K562 (cell line): Measurements from ENCODE around the gene FGF14. TPM values are rescaled to one million over a fixed set of nuclear protein-coding genes. Genes with fewer than 3 reads are reported as not detected.

Experiments
- ATAC-seq: fragments of 200-7000 bp; cut with Tn5 transposase; 3 replicates; pipeline ENCODE4 v1.9.1; 2020; ENCODE audit warnings: moderate library complexity
- BruUV-seq: library from RNA; stranded (reverse); fragments of 400-500 nt; replicated peaks from 2 replicates; lab custom pipeline; 2021; lab: Mats Ljungman, UMichigan
- CTCF ChIA-PET: fragments of 300-600 bp; formaldehyde crosslinking; extraction: SDS; loops from one replicate; lab custom pipeline; 2021; ENCODE audit warnings: low intra/inter-chr PET ratio; lab: Yijun Ruan, JAX
- POLR2A ChIA-PET: fragments of 300-600, 350-650 bp; sonication (Branson Sonifier 250); formaldehyde crosslinking; extraction: SDS; loops from one replicate; lab custom pipeline; 2021; ENCODE audit warnings: antibody characterized with exemption, inconsistent platforms; lab: Yijun Ruan, JAX
- DNase-seq, 4 experiments: peaks; one replicate each; pipeline versions ENCODE4 v3.0.0 to v3.0.0-alpha.2; 2011 to 2018; ENCODE audit warnings: low spot score in 3 of 4, mixed read lengths in 3 of 4; ENCODE audit errors: extremely low read depth in 1 of 4
- FAIRE-seq: peaks from 2 replicates; lab custom pipeline; 2011; peaks lifted over from hg19 to GRCh38; lab: Jason Lieb, UNC
- H2AFZ ChIP-seq: 2 replicates; pipeline ENCODE4 v1.6.0; 2011; ENCODE audit warnings: low read depth, low read length, control low read depth, inconsistent platforms
- H3K27ac ChIP-seq: fragments of 200-600 bp; 3 replicates; pipeline ENCODE4 v1.8.0; 2011; ENCODE audit warnings: low read depth, mild to moderate bottlenecking, control low read depth, inconsistent platforms, low read length, moderate library complexity, mixed read lengths; ENCODE audit errors: extremely low read depth
- H3K27me3 ChIP-seq, 2 experiments: fragments of 300-600 bp in 1 of 2; 2 replicates in 1 of 2; 3 replicates in 1 of 2; pipeline versions ENCODE4 v1.6.0 to v1.8.0; 2011; ENCODE audit warnings: inconsistent platforms in 2 of 2, low read length in 2 of 2, mild to moderate bottlenecking in 1 of 2, mixed read lengths in 1 of 2, moderate library complexity in 1 of 2; ENCODE audit not compliant: control insufficient read depth in 2 of 2, insufficient read depth in 2 of 2
- H3K36me3 ChIP-seq: fragments of 300-600 bp; 3 replicates; pipeline ENCODE4 v1.8.0; 2011; ENCODE audit warnings: mild to moderate bottlenecking, low read length, inconsistent platforms; ENCODE audit not compliant: control insufficient read depth, insufficient read depth
- H3K4me1 ChIP-seq, 2 experiments: fragments of 200-600 bp in 1 of 2; replicated peaks in 1 of 2; 2 replicates in 1 of 2; 3 replicates in 1 of 2; pipeline versions ENCODE4 v1.5.1 to v1.8.0; 2011; ENCODE audit warnings: inconsistent platforms in 2 of 2, low read length in 2 of 2, mild to moderate bottlenecking in 1 of 2, mixed read lengths in 1 of 2, moderate library complexity in 1 of 2; ENCODE audit not compliant: control insufficient read depth in 2 of 2, insufficient read depth in 2 of 2
- H3K4me2 ChIP-seq: 2 replicates; pipeline ENCODE4 v1.6.1; 2011; ENCODE audit warnings: low read length, control low read depth, inconsistent platforms, mixed read lengths; ENCODE audit not compliant: insufficient read depth
- H3K4me3 ChIP-seq: fragments of 200-600 bp; sonication (generic), shearing (Covaris generic); 2 replicates; pipeline ENCODE4 v1.5.1; 2016; ENCODE audit warnings: control low read depth, inconsistent platforms
- H3K79me2 ChIP-seq: fragments of 200-600 bp; 3 replicates; pipeline ENCODE4 v1.8.0; 2011; ENCODE audit warnings: low read length, inconsistent platforms; ENCODE audit not compliant: control insufficient read depth, insufficient read depth
- H3K9ac ChIP-seq, 2 experiments: 2 replicates each; pipeline versions ENCODE4 v1.6.0 to v1.6.1; 2011; ENCODE audit warnings: low read depth in 2 of 2, low read length in 2 of 2, control low read depth in 1 of 2, inconsistent platforms in 1 of 2, mild to moderate bottlenecking in 1 of 2, mixed read lengths in 1 of 2; ENCODE audit not compliant: insufficient read depth in 1 of 2
- H3K9me1 ChIP-seq: one replicate; pipeline ENCODE4 v1.6.0; 2011; ENCODE audit warnings: inconsistent platforms, mild to moderate bottlenecking, low read length, moderate library complexity; ENCODE audit not compliant: control insufficient read depth, insufficient read depth
- H3K9me3 ChIP-seq: replicated peaks from 2 replicates; pipeline ENCODE4 v1.5.1; 2011; ENCODE audit warnings: low read depth, low read length, inconsistent platforms; ENCODE audit not compliant: control insufficient read depth, insufficient read depth
- H4K20me1 ChIP-seq: replicated peaks from 2 replicates; pipeline ENCODE4 v1.6.1; 2011; ENCODE audit warnings: low read length, inconsistent platforms, mixed read lengths; ENCODE audit not compliant: control insufficient read depth, insufficient read depth
- CBFA2T3 ChIP-seq: fragments of 450-650 bp; IDR thresholded peaks from 2 replicates; pipeline ENCODE4 v1.6.1; 2017
- CBX3 ChIP-seq, 2 experiments: IDR thresholded peaks; 1 replicate in 1 of 2; 2 replicates in 1 of 2; pipeline ENCODE4 v1.6.1; 2012; ENCODE audit warnings: inconsistent platforms in 2 of 2, low read length in 2 of 2, borderline replicate concordance in 1 of 2, control low read depth in 1 of 2
- CGGBP1 ChIP-seq: fragments of 250-450 bp; sonication (Bioruptor Pico); IDR thresholded peaks from 2 replicates; pipeline ENCODE4 v1.9.0; 2021; ENCODE audit warnings: mild to moderate bottlenecking
- E2F4 ChIP-seq: sonication (generic); formaldehyde crosslinking; IDR thresholded peaks from 2 replicates; pipeline ENCODE4 v1.8.0; 2022; ENCODE audit warnings: mild to moderate bottlenecking, low read depth, missing genetic modification reagents
- ELF2 ChIP-seq: fragments of 250-450 bp; sonication (Bioruptor Pico); IDR thresholded peaks from 2 replicates; pipeline ENCODE4 v1.5.0; 2021; ENCODE audit warnings: mild to moderate bottlenecking
- GTF2E2 ChIP-seq: fragments of 200-800 bp; sonication (Bioruptor generic); IDR thresholded peaks from 2 replicates; pipeline ENCODE4 v1.6.1; 2016; ENCODE audit warnings: missing genetic modification characterization, missing compliant biosample characterization
- HDAC3 ChIP-seq: fragments of 450-650 bp; IDR thresholded peaks from 2 replicates; pipeline ENCODE4 v1.6.1; 2018; ENCODE audit warnings: borderline replicate concordance, mild to moderate bottlenecking, moderate library complexity; ENCODE audit not compliant: partially characterized antibody
- HMGN3 ChIP-seq: IDR thresholded peaks from 2 replicates; pipeline ENCODE4 v1.6.1; 2011; ENCODE audit warnings: borderline replicate concordance, low read depth, mild to moderate bottlenecking, mixed read lengths, low read length; ENCODE audit not compliant: insufficient read length; ENCODE audit errors: extremely low read depth
- SAP30 ChIP-seq: fragments of 200-600 bp; sonication (generic); IDR thresholded peaks from 2 replicates; pipeline ENCODE4 v1.6.1; 2012; ENCODE audit warnings: borderline replicate concordance, low read depth, mild to moderate bottlenecking, moderate library complexity, low read length, control low read depth, inconsistent platforms; ENCODE audit not compliant: insufficient read depth, poor library complexity, severe bottlenecking
- TFE3 ChIP-seq: fragments of 450-650 bp; formaldehyde crosslinking; IDR thresholded peaks from 2 replicates; pipeline ENCODE4 v1.4.0; 2020; ENCODE audit warnings: mild to moderate bottlenecking, mixed read lengths
- YBX1 ChIP-seq: fragments of 450-650 bp; IDR thresholded peaks from 2 replicates; pipeline ENCODE4 v1.7.1; 2016; ENCODE audit warnings: mild to moderate bottlenecking
- ZBTB7A ChIP-seq: IDR thresholded peaks from 2 replicates; pipeline ENCODE4 v1.6.1; 2011; ENCODE audit warnings: low read depth, mild to moderate bottlenecking, low read length, moderate library complexity, borderline replicate concordance; ENCODE audit not compliant: control insufficient read depth
- in situ Hi-C: fragments of 300-500 bp; cut with MboI; formaldehyde crosslinking; loops from 4 replicates; pipeline ENCODE4 v1.15.0; 2018; ENCODE audit warnings: inconsistent platforms, mixed read lengths
- intact Hi-C: fragments of 100-400 bp; cut with micrococcal nuclease; formaldehyde crosslinking; loops from 2 replicates; pipeline ENCODE4 v1.14.2; 2022
- polyA plus RNA-seq, 8 experiments: library from polyadenylated mRNA; depleted of rRNA in 4 of 8; stranded (reverse) in 5 of 8; unstranded in 3 of 8; fragments of >200 nt; fragmentation: Nextera tagmentation in 2 of 8; fragmentation: Illumina TruSeq in 1 of 8; extraction: Ambion mirVana in 2 of 8; extraction: Trizol in 1 of 8; gene quantifications; 2 replicates each; pipeline versions ENCODE4 v1.2.1 to v1.2.3, GENCODE V29; 2011 to 2014; ENCODE audit warnings: inconsistent platforms in 1 of 8, missing spikeins in 1 of 8
- total RNA-seq, 7 experiments: library from RNA; depleted of rRNA in 6 of 7; stranded (reverse); fragments of >200 nt in 6 of 7; fragmentation: Illumina TruSeq in 2 of 7; extraction: Trizol in 2 of 7; gene quantifications; 2 replicates each; pipeline versions ENCODE4 v1.2.1 to v1.2.3, GENCODE V29; 2011 to 2021; ENCODE audit warnings: low replicate concordance in 1 of 7
- TF ChIP-seq, protein P1 (sequence below): fragments of 450-650 bp; formaldehyde crosslinking; IDR thresholded peaks from 2 replicates; pipeline ENCODE4 v1.4.0; 2020; ENCODE audit warnings: mild to moderate bottlenecking, moderate library complexity
- TF ChIP-seq, protein P2 (sequence below): fragments of 200-800 bp; sonication (Bioruptor generic); IDR thresholded peaks from 2 replicates; pipeline ENCODE4 v1.6.1; 2017; ENCODE audit warnings: missing genetic modification characterization, missing compliant biosample characterization
- TF ChIP-seq, protein P3 (sequence below): sonication (generic); formaldehyde crosslinking; IDR thresholded peaks from 2 replicates; pipeline ENCODE4 v1.9.0; 2022; ENCODE audit warnings: mild to moderate bottlenecking, missing genetic modification reagents

The FGF14 gene
- total and polyA plus RNA-seq, 9 of the 15 experiments (the other 6 are each of a cell fraction or from before 2014, with no cell fraction given) = not detected

GRCh38 chr13:101783554-101783953 lies 618.3 kb downstream of the FGF14 start:
- Histone ChIP-seq H3K4me2 (no peak overlapping the region), H3K9ac (no peak overlapping the region), H3K27ac (no peak overlapping the region), H2AFZ (no peak overlapping the region), H3K36me3 (no peaks in the 10 kb centered on the region), H3K4me1 (no peaks in the 10 kb centered on the region), H3K4me3 (no peak overlapping the region), H4K20me1 (no peaks in the 10 kb centered on the region), H3K9me1 (no peaks in the 10 kb centered on the region), H3K9me3 (no peaks in the 10 kb centered on the region), H3K79me2 (no peaks in the 10 kb centered on the region), H3K27me3 (no peaks in the 10 kb centered on the region)
- FAIRE-seq (no peak), ATAC-seq (no peak), DNase-seq (no peak)
- in situ Hi-C loops (no loop called here), intact Hi-C loops (no loop called here)
- TF ChIP-seq SAP30 (no peak), CBFA2T3 (no peak), E2F4 (CRISPR knock-in tag) (no peak), TFE3 (CRISPR knock-in tag) (no peak), CGGBP1 (CRISPR knock-in tag) (no peak), ZBTB7A (no peak), YBX1 (no peak), HDAC3 (no peak), CBX3 (IDR thresholded peaks at IDR 0.05; ENCODE audit: borderline replicate concordance in 1 of 2, low read length in 2 of 2) (no peak), HMGN3 (no peak), ELF2 (CRISPR knock-in tag) (no peak), GTF2E2 (tag) (no peak)
- TF ChIP-seq, protein P1, sequence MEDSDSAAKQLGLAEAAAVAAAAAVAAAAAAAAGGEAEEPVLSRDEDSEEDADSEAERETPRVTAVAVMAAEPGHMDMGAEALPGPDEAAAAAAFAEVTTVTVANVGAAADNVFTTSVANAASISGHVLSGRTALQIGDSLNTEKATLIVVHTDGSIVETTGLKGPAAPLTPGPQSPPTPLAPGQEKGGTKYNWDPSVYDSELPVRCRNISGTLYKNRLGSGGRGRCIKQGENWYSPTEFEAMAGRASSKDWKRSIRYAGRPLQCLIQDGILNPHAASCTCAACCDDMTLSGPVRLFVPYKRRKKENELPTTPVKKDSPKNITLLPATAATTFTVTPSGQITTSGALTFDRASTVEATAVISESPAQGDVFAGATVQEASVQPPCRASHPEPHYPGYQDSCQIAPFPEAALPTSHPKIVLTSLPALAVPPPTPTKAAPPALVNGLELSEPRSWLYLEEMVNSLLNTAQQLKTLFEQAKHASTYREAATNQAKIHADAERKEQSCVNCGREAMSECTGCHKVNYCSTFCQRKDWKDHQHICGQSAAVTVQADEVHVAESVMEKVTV (CRISPR knock-in tag) = no peak
- TF ChIP-seq, protein P2, sequence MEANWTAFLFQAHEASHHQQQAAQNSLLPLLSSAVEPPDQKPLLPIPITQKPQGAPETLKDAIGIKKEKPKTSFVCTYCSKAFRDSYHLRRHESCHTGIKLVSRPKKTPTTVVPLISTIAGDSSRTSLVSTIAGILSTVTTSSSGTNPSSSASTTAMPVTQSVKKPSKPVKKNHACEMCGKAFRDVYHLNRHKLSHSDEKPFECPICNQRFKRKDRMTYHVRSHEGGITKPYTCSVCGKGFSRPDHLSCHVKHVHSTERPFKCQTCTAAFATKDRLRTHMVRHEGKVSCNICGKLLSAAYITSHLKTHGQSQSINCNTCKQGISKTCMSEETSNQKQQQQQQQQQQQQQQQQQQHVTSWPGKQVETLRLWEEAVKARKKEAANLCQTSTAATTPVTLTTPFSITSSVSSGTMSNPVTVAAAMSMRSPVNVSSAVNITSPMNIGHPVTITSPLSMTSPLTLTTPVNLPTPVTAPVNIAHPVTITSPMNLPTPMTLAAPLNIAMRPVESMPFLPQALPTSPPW = no peak
- TF ChIP-seq, protein P3, sequence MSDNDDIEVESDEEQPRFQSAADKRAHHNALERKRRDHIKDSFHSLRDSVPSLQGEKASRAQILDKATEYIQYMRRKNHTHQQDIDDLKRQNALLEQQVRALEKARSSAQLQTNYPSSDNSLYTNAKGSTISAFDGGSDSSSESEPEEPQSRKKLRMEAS = no peak
- ChIA-PET POLR2A (no interaction called here), CTCF (no interaction called here)
- BruUV-seq = no TSS peak
